H1 (cell line): Measurements from ENCODE around the gene OR5K3. TPM values are rescaled to one million over a fixed set of nuclear protein-coding genes. Genes with fewer than 3 reads are reported as not detected.

Source experiments
- CTCF ChIA-PET: fragments of 300-600 bp; sonication (Branson Sonifier 250); formaldehyde crosslinking; loops from one replicate; lab custom pipeline; 2021; ENCODE audit not compliant: partially characterized antibody; lab: Charles Lee
- POLR2A ChIA-PET: fragments of 300-600 bp; sonication (Branson Sonifier 250); formaldehyde crosslinking; loops from one replicate; lab custom pipeline; 2021; ENCODE audit warnings: inconsistent platforms; ENCODE audit not compliant: partially characterized antibody; lab: Charles Lee
- DNase-seq, 2 experiments: peaks; one replicate each; pipeline versions ENCODE4 v3.0.0 to v3.0.0-alpha.2; 2010 to 2022; ENCODE audit warnings: low spot score in 2 of 2, low read depth in 1 of 2, mixed read lengths in 1 of 2
- FAIRE-seq: peaks from 2 replicates; lab custom pipeline; 2011; peaks lifted over from hg19 to GRCh38; lab: Jason Lieb, UNC
- H2AFZ ChIP-seq: 2 replicates; pipeline ENCODE4 v1.8.1; 2012; ENCODE audit warnings: low read length, inconsistent platforms
- H2AK5ac ChIP-seq: 2 replicates; pipeline ENCODE4 v1.6.1; 2013; ENCODE audit warnings: low read depth, low read length
- H2BK120ac ChIP-seq: replicated peaks from 2 replicates; pipeline ENCODE3; 2013; ENCODE audit warnings: low read depth, low read length, inconsistent platforms
- H2BK12ac ChIP-seq: 2 replicates; pipeline ENCODE4 v1.6.1; 2013; ENCODE audit warnings: low read depth, low read length
- H2BK15ac ChIP-seq: 2 replicates; pipeline ENCODE4 v1.6.1; 2013; ENCODE audit warnings: low read length
- H2BK20ac ChIP-seq: 2 replicates; pipeline ENCODE4 v1.6.1; 2013; ENCODE audit warnings: low read length
- H2BK5ac ChIP-seq: 2 replicates; pipeline ENCODE4 v1.6.1; 2013; ENCODE audit warnings: low read depth, low read length
- H3K14ac ChIP-seq: 2 replicates; pipeline ENCODE4 v1.6.1; 2013; ENCODE audit warnings: inconsistent platforms; ENCODE audit not compliant: insufficient read length
- H3K18ac ChIP-seq: 2 replicates; pipeline ENCODE4 v1.6.1; 2013; ENCODE audit warnings: low read length; ENCODE audit errors: extremely low read depth
- H3K23ac ChIP-seq: 2 replicates; pipeline ENCODE4 v1.6.1; 2013; ENCODE audit warnings: inconsistent platforms; ENCODE audit not compliant: insufficient read length
- H3K23me2 ChIP-seq: 2 replicates; pipeline ENCODE4 v1.6.1; 2013; ENCODE audit warnings: low read depth, low read length
- H3K27ac ChIP-seq: 2 replicates; pipeline ENCODE4 v1.6.1; 2011; ENCODE audit warnings: low read depth, low read length, inconsistent platforms
- H3K27me3 ChIP-seq, 4 experiments: replicated peaks in 1 of 4; 1 replicate in 1 of 4; 2 replicates in 3 of 4; pipeline versions ENCODE4 v1.6.1 to v1.8.1; 2011 to 2013; ENCODE audit warnings: low read length in 3 of 4, mild to moderate bottlenecking in 3 of 4, inconsistent platforms in 2 of 4, mixed read lengths in 2 of 4, moderate library complexity in 1 of 4; ENCODE audit not compliant: control insufficient read depth in 3 of 4, insufficient read depth in 3 of 4; ENCODE audit errors: extremely low read depth in 1 of 4
- H3K36me3 ChIP-seq, 4 experiments: 2 replicates each; pipeline versions ENCODE4 v1.6.1 to v1.8.1; 2011 to 2013; ENCODE audit warnings: mild to moderate bottlenecking in 4 of 4, low read length in 3 of 4, moderate library complexity in 2 of 4, control low read depth in 1 of 4, inconsistent platforms in 1 of 4; ENCODE audit not compliant: insufficient read depth in 4 of 4, control insufficient read depth in 2 of 4
- H3K4ac ChIP-seq: replicated peaks from 2 replicates; pipeline ENCODE3; 2013; ENCODE audit warnings: low read length, low read depth, mixed read lengths, inconsistent platforms; ENCODE audit not compliant: insufficient read length
- H3K4me1 ChIP-seq, 4 experiments: replicated peaks in 1 of 4; 1 replicate in 1 of 4; 2 replicates in 3 of 4; pipeline versions ENCODE4 v1.6.1 to v1.8.1; 2011 to 2013; ENCODE audit warnings: low read length in 3 of 4, inconsistent platforms in 2 of 4, mixed read lengths in 1 of 4; ENCODE audit not compliant: insufficient read depth in 4 of 4, control insufficient read depth in 3 of 4
- H3K4me2 ChIP-seq, 2 experiments: 2 replicates each; pipeline versions ENCODE4 v1.6.1 to v1.8.1; 2011 to 2013; ENCODE audit warnings: low read depth in 2 of 2, low read length in 2 of 2, control low read depth in 1 of 2, inconsistent platforms in 1 of 2, mild to moderate bottlenecking in 1 of 2; ENCODE audit not compliant: insufficient read depth in 1 of 2
- H3K4me3 ChIP-seq, 4 experiments: fragments of 200-600, 300-600 bp in 1 of 4; sonication (generic), shearing (Covaris generic), sonication (Bioruptor Twin) in 1 of 4; 2 replicates each; pipeline versions ENCODE4 v1.5.1 to v1.8.1; 2011 to 2016; ENCODE audit warnings: low read length in 4 of 4, low read depth in 3 of 4, control low read depth in 2 of 4, inconsistent platforms in 2 of 4, mild to moderate bottlenecking in 2 of 4, mixed read lengths in 1 of 4, moderate library complexity in 1 of 4; ENCODE audit not compliant: insufficient read depth in 2 of 4; ENCODE audit errors: extremely low read depth in 1 of 4
- H3K56ac ChIP-seq: replicated peaks from 2 replicates; pipeline ENCODE3; 2013; ENCODE audit warnings: low read depth, mild to moderate bottlenecking, mixed read lengths, low read length, inconsistent platforms; ENCODE audit not compliant: insufficient read length
- H3K79me1 ChIP-seq: 2 replicates; pipeline ENCODE4 v1.6.1; 2013; ENCODE audit warnings: low read depth, low read length, control low read depth
- H3K79me2 ChIP-seq, 2 experiments: 2 replicates each; pipeline versions ENCODE4 v1.6.1 to v1.8.1; 2012 to 2013; ENCODE audit warnings: low read length in 2 of 2, mild to moderate bottlenecking in 2 of 2, inconsistent platforms in 1 of 2; ENCODE audit not compliant: insufficient read depth in 2 of 2, control insufficient read depth in 1 of 2
- H3K9ac ChIP-seq, 4 experiments: replicated peaks in 1 of 4; 1 replicate in 1 of 4; 2 replicates in 3 of 4; pipeline versions ENCODE4 v1.6.1 to v1.8.1; 2011 to 2013; ENCODE audit warnings: low read depth in 3 of 4, low read length in 3 of 4, control low read depth in 2 of 4, mild to moderate bottlenecking in 2 of 4, moderate library complexity in 2 of 4, inconsistent platforms in 1 of 4; ENCODE audit errors: extremely low read depth in 1 of 4
- H3K9me3 ChIP-seq, 2 experiments: 2 replicates each; pipeline versions ENCODE4 v1.6.1 to v1.8.1; 2012 to 2013; ENCODE audit warnings: mild to moderate bottlenecking in 2 of 2, moderate library complexity in 2 of 2, control low read depth in 1 of 2, inconsistent platforms in 1 of 2, low read depth in 1 of 2, low read length in 1 of 2, mixed read lengths in 1 of 2; ENCODE audit not compliant: insufficient read depth in 2 of 2
- H4K20me1 ChIP-seq, 2 experiments: replicated peaks in 1 of 2; 2 replicates each; pipeline versions ENCODE3 to v1.8.1; 2011 to 2013; ENCODE audit warnings: inconsistent platforms in 2 of 2, low read length in 2 of 2, mild to moderate bottlenecking in 1 of 2; ENCODE audit not compliant: insufficient read depth in 2 of 2, control insufficient read depth in 1 of 2
- H4K5ac ChIP-seq: 2 replicates; pipeline ENCODE4 v1.6.1; 2013; ENCODE audit warnings: low read length, low read depth, mixed read lengths, inconsistent platforms; ENCODE audit not compliant: insufficient read length
- H4K8ac ChIP-seq: 2 replicates; pipeline ENCODE4 v1.8.0; 2013; ENCODE audit warnings: mild to moderate bottlenecking, moderate library complexity, low read length, inconsistent platforms; ENCODE audit not compliant: insufficient read depth; ENCODE audit errors: extremely low read depth
- H4K91ac ChIP-seq: replicated peaks from 2 replicates; pipeline ENCODE3; 2013; ENCODE audit warnings: low read length, mixed read lengths, inconsistent platforms; ENCODE audit not compliant: insufficient read length
- BRCA1 ChIP-seq: IDR thresholded peaks from 2 replicates; pipeline ENCODE4 v1.6.1; 2012; ENCODE audit warnings: low read depth, low read length, improper control_type of control experiment
- GTF2F1 ChIP-seq: IDR thresholded peaks from 2 replicates; pipeline ENCODE4 v1.6.1; 2012; ENCODE audit warnings: low read depth, low read length, improper control_type of control experiment, borderline replicate concordance
- polyA plus RNA-seq, 7 experiments: library from polyadenylated mRNA; depleted of rRNA in 3 of 7; stranded (reverse) in 5 of 7; unstranded in 2 of 7; fragments of >200 nt in 5 of 7; fragments of 200-250 nt in 2 of 7; gene quantifications; 1 replicate in 5 of 7; 2 replicates in 1 of 7; 4 replicates in 1 of 7; pipeline versions ENCODE4 v1.2.1 to v1.2.3, GENCODE V29; 2011 to 2013; ENCODE audit warnings: missing spikeins in 2 of 7, mixed read lengths in 2 of 7
- total RNA-seq: library from RNA; stranded (reverse); fragmentation: NEBNext Ultra II Directional; extraction: Animal tissue kit (Norgen Biotek cat#: 25700); gene quantifications from 2 replicates; pipeline ENCODE4 v1.2.1, GENCODE V29; 2021

The OR5K3 gene
- total and polyA plus RNA-seq, 2 of the 8 experiments (the other 6 are each of a cell fraction or from before 2014, with no cell fraction given) = not detected

DNA sequence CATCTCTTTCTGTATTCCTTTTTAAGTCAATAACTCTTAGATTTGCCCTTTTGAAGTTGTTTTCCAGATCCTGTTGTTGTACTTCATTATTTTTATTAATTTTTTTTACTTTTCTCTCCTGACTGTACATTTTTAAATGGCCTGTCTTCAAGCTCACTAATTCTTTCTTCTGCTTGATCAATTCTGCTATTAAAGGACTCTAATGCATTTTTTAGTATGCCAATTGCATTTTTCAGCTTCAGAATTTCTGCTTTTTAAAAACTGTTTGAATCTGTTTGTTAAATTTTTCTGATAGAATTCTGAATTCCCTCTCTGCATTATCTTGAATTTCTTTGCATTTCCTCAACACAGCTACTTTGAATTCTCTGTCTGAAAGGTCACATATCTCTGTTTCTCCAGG lies 31.2 kb upstream of the OR5K3 start:
- DNase-seq = no peak
- no peak for TF ChIP-seq BRCA1
- TF ChIP-seq GTF2F1 = no peak

More for the DNA sequence above, 31.2 kb upstream of the OR5K3 start:
- Histone ChIP-seq H3K4me1 (no peaks in the 10 kb centered on the region), H4K8ac (no peak overlapping the region), H3K27ac (no peak overlapping the region), H3K9ac (no peak overlapping the region), H3K36me3 (no peaks in the 10 kb centered on the region), H2BK120ac (no peak overlapping the region), H3K9me3 (no peaks in the 10 kb centered on the region), H2AK5ac (no peak overlapping the region), H3K79me1 (no peaks in the 10 kb centered on the region), H2BK15ac (no peak overlapping the region), H3K27me3 (no peaks in the 10 kb centered on the region), H2AFZ (no peak overlapping the region), H4K91ac (no peak overlapping the region), H2BK5ac (no peak overlapping the region), H3K79me2 (no peaks in the 10 kb centered on the region), H2BK12ac (no peak overlapping the region), H4K5ac (no peak overlapping the region), H3K4ac (no peak overlapping the region), H3K14ac (no peak overlapping the region), H3K23ac (no peak overlapping the region), H4K20me1 (no peaks in the 10 kb centered on the region), H3K23me2 (no peaks in the 10 kb centered on the region), H3K4me2 (no peak overlapping the region), H3K4me3 (no peak overlapping the region), H2BK20ac (no peak overlapping the region), H3K56ac (no peak overlapping the region), H3K18ac (no peak overlapping the region)
- ChIA-PET POLR2A (interaction anchor here (0.7 kb wide), 1 partner anchor 9 kb away, joined by 3 read pairs; no protein-coding TSS in a partner anchor), CTCF (no interaction called here)
- FAIRE-seq = no peak
